GM21381 (cell line): ENCODE results near the gene IDH3A.
A peak's percentile ranks its signal among the peaks of the same experiment; 100 is the strongest.

Source experiments
- ATAC-seq: cut with Tn5 transposase; IDR thresholded peaks from one replicate; pipeline ENCODE4 v1.9.1; 2021; ENCODE audit warnings: mild to moderate bottlenecking, moderate library complexity; ENCODE audit not compliant: unreplicated experiment

The IDH3A gene

DNA sequence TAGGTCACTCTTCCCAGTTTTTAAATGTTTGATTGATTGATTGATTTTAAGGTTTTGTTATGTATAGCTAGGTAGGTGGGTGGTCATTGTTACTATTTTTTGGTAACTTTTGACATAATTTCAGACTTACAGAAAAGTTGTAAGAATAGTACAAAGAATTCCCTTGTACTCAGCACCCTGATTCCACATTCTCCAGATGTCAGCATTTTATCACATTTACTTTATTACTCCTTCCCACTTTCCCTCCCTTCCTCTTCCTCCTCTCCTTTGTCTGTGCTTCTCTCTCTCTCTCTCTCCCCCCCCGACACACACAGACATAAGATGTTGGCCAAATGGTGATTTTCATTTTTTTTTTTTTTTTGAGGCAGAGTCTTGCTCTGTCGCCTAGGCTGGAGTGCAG, 14.8 kb downstream of the IDH3A start:
- no peak for ATAC-seq

DNA sequence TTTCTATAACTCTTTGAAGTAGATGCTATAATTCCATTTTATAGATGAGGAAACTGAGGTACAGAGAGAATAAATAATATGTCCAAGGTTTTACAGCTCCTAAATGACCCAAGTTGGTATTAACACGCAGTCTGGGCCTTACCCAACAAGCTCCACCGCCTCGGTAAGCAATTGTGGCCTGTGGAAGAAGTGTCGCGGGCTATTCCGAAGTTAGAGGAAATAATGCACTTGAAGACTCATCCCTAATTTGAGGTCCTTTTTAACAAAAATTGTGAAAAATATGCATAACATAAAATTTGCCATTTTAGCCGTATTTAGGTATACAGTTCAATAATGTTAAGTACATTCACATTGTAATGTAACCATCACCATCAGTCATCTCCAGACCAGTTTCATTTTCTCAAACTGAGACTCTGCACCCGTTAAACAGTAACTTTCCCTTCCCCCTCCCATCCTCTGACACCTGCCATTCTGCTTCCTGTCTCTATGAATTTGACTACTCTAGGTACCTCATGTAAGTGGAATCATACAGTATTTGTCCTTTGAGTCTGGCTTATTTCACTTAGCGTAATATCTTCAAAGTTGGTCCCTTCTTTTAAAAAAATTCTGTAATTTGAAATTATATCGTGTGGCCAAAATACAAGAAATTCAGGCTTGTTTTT, 18.2 kb downstream of the IDH3A start:
- ATAC-seq, result peak; percentile 72

DNA sequence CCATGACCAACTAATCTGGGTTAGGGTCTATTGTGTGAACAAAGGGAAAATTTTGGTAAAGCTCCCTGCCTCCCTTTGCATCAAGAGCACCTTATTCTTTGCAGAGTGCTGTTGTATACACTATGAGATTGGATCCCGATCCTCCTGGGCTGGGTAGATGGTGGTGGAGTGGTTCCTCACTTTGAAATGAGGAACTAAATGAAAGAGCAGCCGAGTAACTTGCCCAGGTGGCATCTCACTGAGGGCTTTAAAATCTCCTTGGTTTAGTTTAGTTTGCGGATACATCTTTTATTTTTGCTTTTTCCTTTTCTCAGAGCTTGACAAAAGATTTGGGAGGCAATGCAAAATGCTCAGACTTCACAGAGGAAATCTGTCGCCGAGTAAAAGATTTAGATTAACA, 19.4 kb downstream of the IDH3A start:
- no peak for ATAC-seq

DNA sequence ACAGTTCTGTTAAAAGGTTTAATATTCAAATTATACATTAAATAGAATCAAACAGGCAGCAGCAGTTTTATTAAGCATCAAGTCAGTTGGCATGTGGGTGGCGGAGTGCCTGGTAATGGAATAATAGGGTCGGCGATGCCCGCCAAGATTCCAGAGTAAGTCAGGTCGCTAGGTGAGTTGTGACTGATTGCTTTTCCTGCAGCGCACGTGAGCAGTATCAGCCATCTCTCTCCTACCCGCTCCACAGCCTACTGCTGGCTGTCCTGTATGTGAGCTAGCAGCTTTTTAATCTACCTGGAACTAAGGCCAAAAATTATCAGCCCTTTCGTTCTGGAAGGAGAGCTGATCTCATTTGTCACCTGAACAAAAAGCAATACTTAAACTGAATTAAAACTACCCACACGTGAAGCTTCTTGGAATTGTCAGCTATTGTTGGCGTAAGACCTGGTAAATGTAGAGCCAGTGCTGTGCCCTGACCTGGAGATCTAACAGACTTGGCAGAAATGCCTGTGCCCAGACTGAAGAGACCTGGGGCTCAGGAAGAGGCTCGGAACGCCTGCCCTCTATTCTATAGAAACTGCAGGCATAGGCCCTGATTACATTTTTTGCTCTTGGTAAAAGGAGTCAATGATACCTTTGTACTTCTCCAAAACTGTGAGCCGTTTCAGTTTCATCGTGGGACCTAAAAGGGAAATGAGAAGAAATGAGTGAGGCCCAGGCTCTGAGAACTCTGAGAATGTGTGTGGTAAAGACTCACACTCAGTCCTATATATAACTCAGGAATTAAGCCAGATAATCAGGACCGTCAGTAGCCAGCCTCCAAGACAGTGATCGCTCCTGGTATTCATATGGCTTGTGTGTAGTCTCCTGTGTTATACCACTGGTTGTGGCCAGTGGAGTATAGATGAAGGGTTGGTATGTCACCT, 21.9 kb downstream of the IDH3A start:
- peak; percentile 72 for ATAC-seq

DNA sequence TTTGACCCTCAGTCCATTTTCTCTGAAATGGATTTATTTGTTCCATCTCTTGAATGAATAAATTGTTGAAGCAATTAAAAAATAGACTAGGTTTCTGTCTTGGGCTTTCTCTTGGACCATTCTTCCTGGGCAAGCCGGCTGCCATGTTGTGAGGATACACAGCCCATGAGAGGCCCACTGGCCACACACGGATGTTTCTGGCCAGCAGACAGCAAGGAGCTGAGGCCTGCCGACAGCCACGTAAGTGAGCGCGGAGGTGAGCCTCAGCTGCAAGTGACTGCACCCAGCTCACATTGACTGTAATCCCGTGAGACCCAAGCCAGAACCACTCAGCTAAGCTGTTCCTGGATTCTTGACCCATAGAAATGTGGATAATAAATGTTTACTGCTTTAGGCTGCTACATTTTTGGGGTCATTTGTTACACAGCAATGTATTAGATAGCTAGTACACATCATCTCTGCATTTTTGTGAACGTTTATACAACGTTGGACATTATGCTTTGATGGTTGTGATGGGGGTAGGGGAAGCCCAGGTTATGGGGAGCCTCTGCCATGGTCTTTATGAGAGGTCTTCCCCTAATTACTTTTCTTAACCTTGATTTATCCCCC, 22.8 kb downstream of the IDH3A start:
- ATAC-seq, result no peak

DNA sequence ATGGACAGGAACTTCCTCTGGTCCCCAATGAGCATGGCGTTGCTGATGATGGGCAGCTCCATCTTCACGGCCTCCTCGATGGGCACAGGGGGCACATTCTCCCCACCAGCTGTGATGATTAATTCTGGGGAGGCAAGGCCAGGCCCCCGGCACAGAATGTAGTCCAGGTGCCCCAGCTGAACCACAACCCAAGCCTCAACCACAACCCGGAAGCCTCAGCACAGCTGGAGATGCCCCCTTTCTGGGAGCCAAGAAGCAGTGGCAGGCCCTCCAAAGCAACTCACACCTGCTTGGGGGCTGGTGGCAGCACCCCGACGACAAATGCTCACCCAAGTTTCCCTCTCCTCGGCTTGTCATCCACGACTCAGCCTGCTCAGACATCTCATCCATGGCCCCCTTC, 25.2 kb downstream of the IDH3A start:
- ATAC-seq, result no peak

DNA sequence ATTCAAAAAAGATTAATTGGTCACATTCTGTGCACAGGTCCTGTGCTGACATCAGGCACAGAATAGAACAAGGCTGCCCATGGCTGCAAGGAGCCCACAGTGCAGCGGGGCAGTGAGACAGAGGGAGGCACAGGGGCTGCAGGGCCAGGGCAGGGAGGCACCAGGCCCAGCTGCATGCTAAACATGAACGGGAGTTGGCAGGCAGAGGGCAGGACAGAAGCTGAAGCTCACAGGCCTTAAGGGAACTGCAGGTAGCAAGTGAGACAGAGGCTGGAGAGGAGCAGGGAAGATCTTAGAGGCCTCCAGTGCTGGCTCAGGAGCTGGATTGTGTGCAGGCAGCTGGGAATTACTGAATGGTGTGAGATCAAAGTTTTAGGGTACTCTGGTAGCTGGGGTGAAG, 26.2 kb downstream of the IDH3A start:
- no peak for ATAC-seq

DNA sequence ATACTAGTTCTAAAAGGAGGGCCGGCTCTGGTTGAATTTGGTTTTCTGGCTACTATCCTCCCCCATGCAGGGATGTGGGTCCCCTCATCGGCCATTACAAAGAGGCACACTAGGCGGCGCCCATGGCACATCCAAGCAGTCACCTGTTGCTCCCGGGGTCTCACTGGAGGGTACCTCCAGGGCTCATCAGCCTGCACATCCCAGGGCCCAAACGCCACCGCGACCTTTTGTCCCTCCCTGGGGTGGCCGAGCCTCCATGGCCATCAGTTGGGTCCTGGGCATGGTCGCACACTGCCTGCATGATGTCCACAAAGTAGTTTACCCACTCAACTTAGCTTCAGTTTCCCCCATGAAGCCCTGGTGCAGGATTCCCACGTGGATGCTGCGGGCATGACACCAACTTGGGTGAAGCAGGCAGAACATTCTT, 28.3 kb downstream of the IDH3A start:
- ATAC-seq, result no peak

DNA sequence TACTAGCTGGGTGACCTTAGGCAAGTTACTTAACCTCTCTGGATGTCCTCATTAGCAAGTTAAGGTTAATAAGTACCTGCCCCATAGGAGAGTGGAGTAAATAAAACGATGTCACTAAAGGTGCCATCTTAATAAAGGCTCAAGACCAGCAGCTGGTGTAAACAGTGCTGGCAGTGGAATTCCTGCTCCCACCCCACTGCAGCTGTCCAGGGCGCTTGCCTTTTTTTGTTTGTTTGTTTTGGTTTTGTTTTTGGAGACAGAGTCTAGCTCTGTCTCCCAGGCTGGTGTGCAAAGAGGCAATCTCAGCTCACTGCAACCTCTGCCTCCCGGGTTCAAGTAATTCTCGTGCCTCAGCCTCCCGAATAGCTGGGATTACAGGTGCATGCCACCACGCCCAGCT, 28.9 kb downstream of the IDH3A start:
- ATAC-seq, result no peak

DNA sequence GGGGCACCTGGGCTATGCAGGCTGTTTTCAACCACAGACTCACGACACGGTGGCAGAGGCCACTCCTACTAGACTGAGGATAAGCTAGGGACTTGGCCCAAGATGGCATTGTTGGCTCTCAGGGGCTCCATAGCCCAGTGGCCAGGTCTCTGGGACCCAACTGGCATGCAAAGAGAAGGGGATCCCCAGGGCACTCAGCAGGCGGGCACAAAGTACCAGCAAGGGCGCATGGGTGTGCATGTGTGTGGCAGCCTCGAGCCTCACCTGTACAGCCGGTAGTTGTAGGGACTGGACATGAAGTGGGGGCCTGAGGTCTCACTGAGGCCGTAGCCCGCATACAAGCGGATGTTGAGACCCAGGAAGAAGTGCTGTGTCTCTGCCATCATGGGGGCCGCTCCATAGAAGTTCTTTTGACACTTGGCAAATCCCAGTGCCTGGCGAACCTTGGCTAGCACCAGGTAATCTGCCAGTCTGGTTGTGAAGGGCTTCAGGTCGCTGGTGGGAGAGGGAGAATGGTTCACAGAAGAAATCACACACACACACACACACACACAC, 30.2 kb downstream of the IDH3A start:
- ATAC-seq, result no peak

DNA sequence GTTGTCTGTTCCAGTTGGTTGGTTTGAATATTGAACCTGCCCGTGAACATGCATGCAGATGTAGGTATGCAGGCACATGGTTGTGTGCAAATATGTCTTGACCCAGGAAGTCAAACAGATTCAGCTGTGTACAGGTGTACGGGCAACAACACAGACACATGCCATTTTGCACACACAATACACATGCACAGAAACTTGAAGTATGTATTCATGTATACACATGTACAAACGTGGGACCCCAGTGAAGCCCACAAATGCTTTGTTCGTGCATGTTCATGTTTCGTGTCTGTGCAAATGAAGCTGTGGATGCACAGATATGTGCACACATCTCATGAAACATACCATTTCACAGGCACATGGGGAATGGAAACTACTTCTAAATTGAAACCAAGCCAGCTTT, 30.7 kb downstream of the IDH3A start:
- ATAC-seq, result no peak

DNA sequence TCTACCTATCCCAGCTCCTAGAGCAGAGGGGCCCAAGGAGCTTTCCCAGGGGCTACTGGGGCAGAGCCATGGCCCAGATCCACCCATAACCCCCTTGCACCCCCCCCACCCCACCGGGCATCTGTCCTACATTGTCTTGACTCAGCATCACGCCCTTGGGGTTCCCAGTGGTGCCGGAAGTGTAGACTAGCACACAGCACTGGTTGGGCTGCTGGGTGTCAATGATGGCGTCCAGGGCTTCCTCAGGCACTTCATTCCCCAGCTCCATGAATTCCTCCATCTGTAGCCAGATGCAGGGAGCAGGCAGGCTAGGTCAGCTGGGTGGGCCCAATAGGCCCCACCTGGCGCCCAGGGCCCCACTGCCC, 33.2 kb downstream of the IDH3A start:
- ATAC-seq, result no peak

DNA sequence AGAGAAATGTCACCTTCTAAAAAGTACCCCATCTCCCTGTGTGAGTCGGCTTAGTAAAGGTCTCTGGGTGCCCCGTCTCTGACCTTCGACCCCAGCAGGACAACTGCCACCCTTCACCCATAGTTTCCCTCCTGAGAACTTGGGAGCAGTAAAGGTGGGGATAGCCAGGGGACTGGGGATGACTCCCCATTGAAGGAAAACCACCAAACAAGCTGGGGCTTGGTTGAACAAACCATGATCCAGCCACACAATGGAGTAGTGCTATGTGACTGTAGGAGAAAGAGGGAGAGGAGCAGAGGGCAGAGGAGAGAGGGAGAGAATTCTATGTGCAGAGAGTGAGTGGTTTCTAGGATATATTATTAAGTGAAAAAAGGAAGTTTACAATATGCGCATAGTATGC, 33.7 kb downstream of the IDH3A start:
- no peak for ATAC-seq

DNA sequence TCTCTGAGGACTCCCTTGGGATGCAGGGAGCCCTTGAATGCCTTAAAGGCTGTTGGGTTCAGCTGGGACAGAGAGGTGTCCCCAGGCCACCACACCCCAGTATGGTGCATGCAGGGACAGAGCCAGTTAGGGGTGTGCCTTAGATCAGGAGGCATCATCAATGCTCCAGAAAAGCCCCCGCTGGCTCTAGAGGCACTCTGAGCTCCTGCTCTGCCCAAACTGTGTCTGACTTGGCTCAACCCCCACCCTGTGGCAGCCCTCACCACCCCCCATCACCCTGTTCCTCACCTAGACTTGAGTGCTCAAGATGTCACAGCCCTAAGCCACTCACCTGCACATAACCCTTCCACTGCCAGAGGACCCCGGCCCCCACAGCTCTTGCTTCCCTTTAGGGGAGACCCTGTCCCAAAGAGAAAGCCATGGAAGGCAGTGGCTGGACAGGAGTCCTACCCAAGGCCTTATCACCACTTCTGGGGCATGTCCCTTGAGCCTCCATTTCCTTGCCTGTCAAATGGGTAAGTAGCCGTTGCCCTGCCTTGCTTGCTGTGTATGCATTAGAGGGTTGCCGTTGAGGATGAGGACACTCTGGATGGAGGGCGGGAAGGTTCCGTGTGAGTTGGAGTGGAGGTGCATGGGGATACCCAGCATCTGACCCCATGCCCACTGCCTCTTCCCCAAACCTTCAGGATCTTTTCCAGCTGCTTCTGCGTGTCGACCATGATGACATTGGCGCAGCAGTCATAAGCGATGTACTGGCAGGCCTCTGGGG, 43.8 kb downstream of the IDH3A start:
- no peak for ATAC-seq

DNA sequence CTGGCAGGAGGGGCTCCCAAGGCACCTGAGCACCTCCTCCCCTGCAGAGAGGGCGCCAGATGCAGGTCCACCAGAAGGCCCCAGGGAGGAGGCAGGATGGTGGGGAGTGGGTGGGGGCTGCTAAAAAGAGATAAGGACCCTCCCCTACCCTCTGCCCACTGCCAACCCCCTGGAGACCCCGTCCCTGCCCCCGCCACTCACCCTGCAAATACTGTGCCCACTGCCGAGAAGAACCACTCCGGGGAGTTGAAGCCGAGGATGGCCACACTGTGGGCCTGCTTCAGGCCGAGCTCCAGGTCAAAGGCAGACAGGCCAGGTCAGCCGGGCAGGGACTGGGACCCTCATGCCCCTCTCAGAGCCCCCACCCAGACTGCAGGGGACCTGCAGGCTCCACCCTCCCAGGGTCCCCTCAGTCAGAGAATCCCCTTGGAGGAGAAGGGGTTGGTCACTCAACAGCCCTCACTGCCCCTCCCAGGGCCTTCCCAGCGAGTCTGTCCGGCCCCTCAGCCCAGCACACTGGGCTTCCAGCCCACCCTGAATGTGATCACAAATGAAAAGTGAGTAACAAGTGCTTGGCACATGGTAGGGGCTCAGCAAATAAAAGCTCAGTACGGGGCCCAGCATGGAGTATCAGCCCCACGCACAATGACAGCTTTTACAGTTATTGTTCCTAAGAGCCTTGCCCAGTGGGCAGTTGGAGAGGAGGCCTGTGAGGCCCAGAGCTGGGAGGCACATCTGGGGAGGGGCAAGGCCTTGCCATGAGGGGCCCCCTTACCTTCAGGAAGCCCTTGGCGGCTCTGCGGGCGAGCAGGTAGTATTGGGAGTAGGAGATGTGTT, 44.8 kb downstream of the IDH3A start:
- ATAC-seq, result no peak

DNA sequence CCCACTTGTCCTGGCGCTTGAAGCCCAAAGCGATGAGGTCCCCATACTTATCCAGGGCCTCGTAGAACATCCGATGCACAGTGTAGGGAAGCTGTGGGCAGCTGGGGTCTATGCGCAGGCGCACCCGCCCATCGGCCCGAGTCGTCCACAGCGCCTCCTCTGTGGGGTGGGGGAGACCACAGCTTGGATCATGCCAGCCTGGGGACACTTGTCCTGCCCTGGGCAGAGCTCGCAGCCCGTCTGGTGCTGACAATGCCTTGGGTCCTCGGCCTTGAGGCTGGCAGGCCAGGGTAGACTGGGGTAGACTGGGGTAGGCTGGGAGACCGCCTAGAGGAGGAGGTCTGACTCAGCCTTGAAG, 45.4 kb downstream of the IDH3A start:
- no peak for ATAC-seq

DNA sequence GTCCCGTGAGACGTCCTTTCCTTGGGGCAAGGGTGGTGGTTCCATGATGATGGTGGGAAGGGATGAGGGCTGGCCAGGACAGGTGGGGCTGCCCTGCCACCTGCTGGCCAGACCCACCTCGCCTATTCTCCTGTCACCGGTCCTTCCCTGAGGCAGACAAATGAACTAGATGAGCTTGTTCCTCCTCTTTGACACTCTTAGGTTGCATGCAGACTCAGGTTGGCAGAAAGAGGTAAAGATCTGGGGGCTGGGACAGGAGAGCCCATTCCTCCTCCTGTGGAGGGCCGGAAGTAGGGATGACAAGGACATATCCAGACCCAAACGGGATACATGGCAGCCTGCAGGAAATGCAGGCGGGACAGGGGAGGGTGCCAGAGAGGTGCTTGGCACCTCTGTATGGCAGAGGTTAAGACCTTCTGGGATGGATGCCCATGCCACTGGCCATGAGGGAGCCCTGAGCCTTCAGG, 46.6 kb downstream of the IDH3A start:
- ATAC-seq, result no peak

DNA sequence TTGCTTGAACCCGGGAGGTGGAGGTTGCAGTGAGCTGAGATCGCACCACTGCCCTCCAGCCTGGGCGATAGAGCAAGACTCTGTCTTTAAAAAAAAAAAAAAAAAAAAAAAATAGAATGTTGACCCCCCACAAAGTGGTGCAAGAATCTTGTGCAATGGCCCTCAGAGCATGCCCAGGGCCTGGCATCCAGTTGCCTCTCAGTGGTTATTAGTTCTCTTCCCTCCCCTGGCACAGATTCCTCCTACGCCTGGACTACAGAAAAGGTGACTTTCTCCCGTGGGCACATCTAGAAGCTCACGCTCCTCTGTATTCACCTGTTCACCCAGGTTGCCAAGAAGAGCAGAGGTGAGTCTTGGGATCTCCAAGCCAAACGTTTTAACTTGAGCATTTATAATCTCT, 48.5 kb downstream of the IDH3A start:
- no peak for ATAC-seq

DNA sequence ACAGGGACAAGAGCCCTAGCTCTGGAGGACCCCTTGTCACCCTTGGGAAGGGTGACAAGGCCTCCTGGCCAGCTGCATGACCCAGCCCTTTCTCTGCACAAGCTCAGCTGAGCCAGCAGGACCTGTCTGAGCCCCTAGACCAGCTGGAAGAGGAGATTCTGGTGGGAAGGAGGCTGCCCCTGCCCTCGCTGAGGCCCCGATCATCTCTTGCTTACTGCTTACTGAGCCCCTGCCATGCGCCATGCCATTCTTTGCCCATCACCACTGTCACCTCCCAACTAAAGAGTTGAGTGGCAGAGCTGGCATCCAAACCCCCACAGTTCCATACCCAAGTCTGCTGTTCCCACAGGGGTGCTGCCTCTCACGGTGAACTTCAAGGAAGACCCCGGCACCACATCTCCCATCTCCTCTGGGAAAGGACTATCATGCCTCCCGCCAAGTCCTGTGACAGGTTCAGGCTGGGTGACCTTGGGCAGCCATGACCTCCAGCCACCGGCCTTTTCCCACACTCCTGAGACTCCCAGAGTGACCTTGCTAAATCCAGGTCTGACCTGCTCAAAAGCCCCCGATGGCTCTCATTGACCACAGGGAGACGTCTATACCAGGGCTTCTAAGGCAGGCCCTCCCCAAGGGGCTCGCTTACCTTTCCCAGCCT, 51.2 kb downstream of the IDH3A start:
- ATAC-seq, result no peak
